Measurements from ENCODE around the gene DNAJC8.

The DNAJC8 gene

GRCh38 chr1:28170001-28170596, 62.7 kb downstream of the DNAJC8 start:
- DNase-seq = no peak

- DNase-seq = no peak
Observed at GRCh38 chr1:28163496-28164161, 69.2 kb downstream of the DNAJC8 start.

GRCh38 chr1:28162151-28162550, 70.7 kb downstream of the DNAJC8 start:
- no peak for DNase-seq

- no peak for DNase-seq
Observed at GRCh38 chr1:28161751-28162150, 71.1 kb downstream of the DNAJC8 start.

GRCh38 chr1:28160782-28161266, 72.0 kb downstream of the DNAJC8 start:
- no peak for DNase-seq

GRCh38 chr1:28159680-28160079, 73.1 kb downstream of the DNAJC8 start:
- DNase-seq = no peak

- no peak for DNase-seq
Observed at GRCh38 chr1:28159243-28159642, 73.6 kb downstream of the DNAJC8 start.

- no peak for DNase-seq
Observed at GRCh38 chr1:28157894-28158293, 74.9 kb downstream of the DNAJC8 start.

- no peak for DNase-seq
Observed at GRCh38 chr1:28156821-28157220, 76.0 kb downstream of the DNAJC8 start.

GRCh38 chr1:28155628-28156027, 77.2 kb downstream of the DNAJC8 start:
- no peak for DNase-seq

- DNase-seq = no peak
Observed at GRCh38 chr1:28154078-28154594, 78.7 kb downstream of the DNAJC8 start.
